Measurements from ENCODE around the gene GFAP.

GFAP gene

GRCh38 chr17:44928950-44929720 lies 13.8 kb upstream of the GFAP start:
- Histone ChIP-seq H3K36me3 (ENCODE audit: control insufficient read depth, insufficient read depth, low read length) (peaks cover 59% of the 10 kb centered on the region), H3K9me3 (ENCODE audit: control insufficient read depth, insufficient read depth, low read length) (no peaks in the 10 kb centered on the region), H3K4me3 (ENCODE audit: low read depth, low read length) (no peak overlapping the region), H3K9ac (ENCODE audit: low read depth, low read length) (no peak overlapping the region), H3K27me3 (ENCODE audit: control insufficient read depth, insufficient read depth, low read length) (no peaks in the 10 kb centered on the region), H3K4me1 (ENCODE audit: control insufficient read depth, insufficient read depth, low read length) (no peaks in the 10 kb centered on the region)

GRCh38 chr17:44928136-44928535 lies 12.8 kb upstream of the GFAP start:
- Histone ChIP-seq H3K36me3 (ENCODE audit: control insufficient read depth, insufficient read depth, low read length) (peaks cover 51% of the 10 kb centered on the region), H3K27me3 (ENCODE audit: control insufficient read depth, insufficient read depth, low read length) (no peaks in the 10 kb centered on the region), H3K4me1 (ENCODE audit: control insufficient read depth, insufficient read depth, low read length) (no peaks in the 10 kb centered on the region), H3K9ac (ENCODE audit: low read depth, low read length) (no peak overlapping the region), H3K9me3 (ENCODE audit: control insufficient read depth, insufficient read depth, low read length) (no peaks in the 10 kb centered on the region), H3K4me3 (ENCODE audit: low read depth, low read length) (no peak overlapping the region)

- peaks cover 47% of the 10 kb centered on the region for H3K36me3 ChIP-seq (ENCODE audit: control insufficient read depth, insufficient read depth, low read length)
These were observed 12.4 kb upstream of the GFAP start for GRCh38 chr17:44927696-44928095.

DNA sequence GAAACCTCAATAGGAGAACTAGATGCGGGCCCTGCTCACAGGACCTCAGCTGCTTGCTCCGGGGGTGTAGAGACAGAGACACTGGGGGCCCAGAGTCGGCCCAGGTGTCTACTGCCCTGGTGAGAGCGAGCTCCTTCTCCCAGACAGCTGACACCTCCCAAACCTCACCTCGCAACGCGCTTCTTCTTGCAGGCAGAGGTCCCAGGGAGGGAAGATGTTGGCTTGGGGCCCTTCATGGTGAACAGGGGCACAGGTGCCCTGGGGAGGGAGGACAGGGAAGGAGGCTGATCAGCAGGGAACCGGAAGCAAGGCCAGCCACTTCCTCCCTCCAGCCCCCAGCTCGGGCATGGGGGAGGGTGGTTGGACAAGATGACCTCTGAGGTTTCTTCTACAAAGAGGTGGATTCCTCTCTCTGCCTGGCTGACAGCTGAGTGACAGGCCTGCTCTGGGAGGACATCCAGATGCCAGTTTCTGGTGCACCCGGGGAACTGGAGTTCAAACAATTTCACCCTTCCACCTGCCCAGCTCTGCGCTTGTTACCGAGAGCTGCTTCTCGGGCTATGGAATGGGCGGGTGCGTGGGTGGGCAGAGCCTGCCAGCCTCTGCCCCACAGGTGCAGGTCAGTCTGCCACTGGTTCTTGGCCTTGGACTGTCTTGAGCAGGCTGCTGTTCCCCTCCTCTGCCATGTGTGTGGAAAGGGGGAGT lies 11.7 kb upstream of the GFAP start:
- Histone ChIP-seq H3K9ac (ENCODE audit: low read depth, low read length) (no peak overlapping the region), H3K36me3 (ENCODE audit: control insufficient read depth, insufficient read depth, low read length) (peaks cover 39% of the 10 kb centered on the region), H3K27me3 (ENCODE audit: control insufficient read depth, insufficient read depth, low read length) (no peaks in the 10 kb centered on the region), H3K9me3 (ENCODE audit: control insufficient read depth, insufficient read depth, low read length) (no peaks in the 10 kb centered on the region), H3K4me3 (ENCODE audit: low read depth, low read length) (no peak overlapping the region), H3K4me1 (ENCODE audit: control insufficient read depth, insufficient read depth, low read length) (no peaks in the 10 kb centered on the region)

More at GRCh38 chr17:44927696-44928095, 12.4 kb upstream of the GFAP start:
- Histone ChIP-seq H3K4me1 (ENCODE audit: control insufficient read depth, insufficient read depth, low read length) (no peaks in the 10 kb centered on the region), H3K9me3 (ENCODE audit: control insufficient read depth, insufficient read depth, low read length) (no peaks in the 10 kb centered on the region), H3K27me3 (ENCODE audit: control insufficient read depth, insufficient read depth, low read length) (no peaks in the 10 kb centered on the region), H3K9ac (ENCODE audit: low read depth, low read length) (no peak overlapping the region), H3K4me3 (ENCODE audit: low read depth, low read length) (no peak overlapping the region)

- no peaks in the 10 kb centered on the region for H3K9me3 ChIP-seq (ENCODE audit: control insufficient read depth, insufficient read depth, low read length)
- no peaks in the 10 kb centered on the region for H3K27me3 ChIP-seq (ENCODE audit: control insufficient read depth, insufficient read depth, low read length)
- H3K4me1 ChIP-seq (ENCODE audit: control insufficient read depth, insufficient read depth, low read length): peaks cover 3% of the 10 kb centered on the region
- no peak overlapping the region for H3K4me3 ChIP-seq (ENCODE audit: low read depth, low read length)
- H3K9ac ChIP-seq (ENCODE audit: low read depth, low read length): no peak overlapping the region
- peaks cover 32% of the 10 kb centered on the region for H3K36me3 ChIP-seq (ENCODE audit: control insufficient read depth, insufficient read depth, low read length)
These were observed 10.7 kb upstream of the GFAP start for GRCh38 chr17:44925731-44926697.

GRCh38 chr17:44924107-44924544 lies 8.8 kb upstream of the GFAP start:
- peaks cover 6% of the 10 kb centered on the region for H3K27me3 ChIP-seq (ENCODE audit: control insufficient read depth, insufficient read depth, low read length)
- H3K4me1 ChIP-seq (ENCODE audit: control insufficient read depth, insufficient read depth, low read length): peaks cover 13% of the 10 kb centered on the region
- H3K4me3 ChIP-seq (ENCODE audit: low read depth, low read length): no peak overlapping the region
- peak overlapping the region; percentile 24 for H3K9ac ChIP-seq (ENCODE audit: low read depth, low read length)
- peaks cover 20% of the 10 kb centered on the region for H3K36me3 ChIP-seq (ENCODE audit: control insufficient read depth, insufficient read depth, low read length)
- no peaks in the 10 kb centered on the region for H3K9me3 ChIP-seq (ENCODE audit: control insufficient read depth, insufficient read depth, low read length)

DNA sequence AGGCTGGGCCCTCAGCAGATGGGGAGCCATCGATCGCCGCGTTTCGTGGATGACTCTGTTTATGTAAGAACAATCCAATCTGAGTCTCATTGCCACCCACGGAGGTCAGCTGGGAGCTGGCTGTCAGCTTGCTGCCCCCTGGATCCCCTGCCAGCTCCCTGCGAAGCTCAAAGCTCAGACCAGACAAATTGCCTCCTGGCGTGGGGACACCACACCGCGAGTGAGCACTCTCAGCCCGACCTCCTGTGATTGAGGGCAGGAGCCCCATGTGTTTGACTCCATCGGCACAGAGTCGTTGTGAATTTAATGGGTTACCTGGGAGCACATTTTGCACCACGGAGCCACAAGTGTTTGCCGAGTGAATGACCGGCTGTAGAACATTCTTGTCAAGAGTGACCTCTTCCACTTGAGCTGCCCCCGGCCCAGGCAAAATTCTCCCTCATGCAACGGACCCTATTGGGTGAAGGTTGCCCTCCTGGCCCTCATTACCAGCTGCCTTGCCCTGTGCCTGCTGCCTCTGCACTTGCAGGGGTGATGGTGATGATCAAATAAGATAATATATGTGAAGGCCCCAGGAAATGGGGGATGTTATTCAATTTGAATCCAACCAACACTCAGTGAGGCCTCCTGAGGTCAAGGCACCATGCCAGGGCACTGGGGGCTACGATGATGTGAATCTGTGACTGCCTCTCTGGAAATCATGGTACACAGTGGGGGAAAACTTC lies 7.6 kb upstream of the GFAP start:
- Histone ChIP-seq H3K27me3 (ENCODE audit: control insufficient read depth, insufficient read depth, low read length) (peaks cover 6% of the 10 kb centered on the region), H3K4me3 (ENCODE audit: low read depth, low read length) (no peak overlapping the region), H3K9ac (ENCODE audit: low read depth, low read length) (no peak overlapping the region), H3K9me3 (ENCODE audit: control insufficient read depth, insufficient read depth, low read length) (no peaks in the 10 kb centered on the region), H3K36me3 (ENCODE audit: control insufficient read depth, insufficient read depth, low read length) (peaks cover 8% of the 10 kb centered on the region), H3K4me1 (ENCODE audit: control insufficient read depth, insufficient read depth, low read length) (peaks cover 13% of the 10 kb centered on the region)

DNA sequence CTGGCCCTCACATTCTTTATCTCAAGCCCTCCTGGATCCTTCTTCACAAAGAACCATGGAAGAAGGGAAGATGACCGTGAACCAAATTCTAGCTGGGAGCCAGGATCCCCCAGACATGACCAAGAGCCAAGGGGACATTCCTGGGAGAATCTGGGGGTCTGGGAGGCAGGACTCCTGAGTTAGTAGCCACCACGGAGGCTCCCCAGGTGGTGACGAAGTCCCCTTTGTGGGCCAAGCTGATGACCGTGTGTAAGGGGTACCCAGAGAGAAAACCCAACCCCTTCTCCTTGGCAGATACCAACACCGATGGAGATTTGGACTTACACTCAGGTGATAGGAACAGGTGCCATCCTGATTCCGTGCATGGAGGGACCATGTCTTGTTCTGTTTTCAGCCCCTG lies 6.8 kb upstream of the GFAP start:
- Histone ChIP-seq H3K9me3 (ENCODE audit: control insufficient read depth, insufficient read depth, low read length) (no peaks in the 10 kb centered on the region), H3K4me1 (ENCODE audit: control insufficient read depth, insufficient read depth, low read length) (peaks cover 13% of the 10 kb centered on the region), H3K4me3 (ENCODE audit: low read depth, low read length) (no peak overlapping the region), H3K27me3 (ENCODE audit: control insufficient read depth, insufficient read depth, low read length) (peaks cover 6% of the 10 kb centered on the region), H3K9ac (ENCODE audit: low read depth, low read length) (no peak overlapping the region), H3K36me3 (ENCODE audit: control insufficient read depth, insufficient read depth, low read length) (peaks cover 4% of the 10 kb centered on the region)

- peaks cover 6% of the 10 kb centered on the region for H3K27me3 ChIP-seq (ENCODE audit: control insufficient read depth, insufficient read depth, low read length)
- no peak overlapping the region for H3K4me3 ChIP-seq (ENCODE audit: low read depth, low read length)
- H3K9me3 ChIP-seq (ENCODE audit: control insufficient read depth, insufficient read depth, low read length): no peaks in the 10 kb centered on the region
- peaks cover 13% of the 10 kb centered on the region for H3K4me1 ChIP-seq (ENCODE audit: control insufficient read depth, insufficient read depth, low read length)
- H3K36me3 ChIP-seq (ENCODE audit: control insufficient read depth, insufficient read depth, low read length): no peaks in the 10 kb centered on the region
- no peak overlapping the region for H3K9ac ChIP-seq (ENCODE audit: low read depth, low read length)
These were observed 6.0 kb upstream of the GFAP start for GRCh38 chr17:44921122-44921882.

DNA sequence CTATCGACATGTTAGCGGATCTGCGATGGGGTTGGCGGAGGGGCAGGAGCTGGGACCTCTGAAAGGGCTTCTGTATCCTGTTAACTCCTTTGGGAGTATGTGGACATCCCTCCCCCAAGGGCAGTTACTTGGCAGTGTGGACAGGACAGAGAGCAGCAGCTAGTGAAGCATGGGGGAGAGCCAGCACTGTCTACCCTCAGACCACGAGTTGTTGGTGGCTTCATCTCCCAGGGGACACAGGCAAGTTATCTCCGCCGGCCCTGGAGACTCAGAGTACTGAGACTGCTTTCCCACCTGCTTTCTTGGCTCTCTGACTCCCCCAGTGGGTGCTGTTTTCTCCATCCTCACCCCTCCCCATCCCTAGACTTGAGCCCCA lies 5.3 kb upstream of the GFAP start:
- H3K4me3 ChIP-seq (ENCODE audit: low read depth, low read length): peak overlapping the region; percentile 15
- H3K9me3 ChIP-seq (ENCODE audit: control insufficient read depth, insufficient read depth, low read length): no peaks in the 10 kb centered on the region
- peaks cover 13% of the 10 kb centered on the region for H3K4me1 ChIP-seq (ENCODE audit: control insufficient read depth, insufficient read depth, low read length)

More for the DNA sequence above, 5.3 kb upstream of the GFAP start:
- peaks cover 6% of the 10 kb centered on the region for H3K27me3 ChIP-seq (ENCODE audit: control insufficient read depth, insufficient read depth, low read length)
- H3K9ac ChIP-seq (ENCODE audit: low read depth, low read length): no peak overlapping the region
- no peaks in the 10 kb centered on the region for H3K36me3 ChIP-seq (ENCODE audit: control insufficient read depth, insufficient read depth, low read length)

Measured in iPS-15b (cell line).